Measurements from ENCODE around the gene OGFRL1. TPM values are rescaled to one million over a fixed set of nuclear protein-coding genes. Genes with fewer than 3 reads are reported as not detected.

The OGFRL1 gene
- total and polyA plus RNA-seq, 9 of the 15 experiments (the other 6 are each of a cell fraction or from before 2014, with no cell fraction given): 0.01 to 0.07 (median 0.03) TPM

- TF ChIP-seq E2F4 (CRISPR knock-in tag; IDR thresholded peaks at IDR 0.05; ENCODE audit: low read depth) (no peak), SIN3B (IDR thresholded peaks at IDR 0.05; ENCODE audit: low read depth) (no peak), PBX2 (CRISPR knock-in tag; IDR thresholded peaks at IDR 0.05; ENCODE audit: low read depth) (no peak), PBX2 (tag; conservative IDR thresholded peaks at IDR 0.05; ENCODE audit: low read depth) (no peak), THRB (CRISPR knock-in tag; conservative IDR thresholded peaks at IDR 0.05) (no peak)
These were observed 38.5 kb upstream of the OGFRL1 start (continued) for GRCh38 chr6:71250099-71250602.

- Histone ChIP-seq H3K4me2 (ENCODE audit: insufficient read depth, low read length) (no peak overlapping the region), H3K4me1 (replicated peaks in 1 of 2; ENCODE audit: control insufficient read depth in 2 of 2, insufficient read depth in 2 of 2, low read length in 2 of 2) (no peaks in the 10 kb centered on the region), H3K9ac (ENCODE audit: insufficient read depth in 1 of 2, low read depth in 2 of 2, low read length in 2 of 2) (no peak overlapping the region), H3K36me3 (ENCODE audit: control insufficient read depth, insufficient read depth, low read length) (no peaks in the 10 kb centered on the region), H3K79me2 (ENCODE audit: control insufficient read depth, insufficient read depth, low read length) (no peaks in the 10 kb centered on the region), H3K9me1 (ENCODE audit: control insufficient read depth, insufficient read depth, low read length) (no peaks in the 10 kb centered on the region), H3K9me3 (replicated peaks; ENCODE audit: control insufficient read depth, insufficient read depth, low read depth, low read length) (no peaks in the 10 kb centered on the region), H3K27me3 (ENCODE audit: control insufficient read depth in 2 of 2, insufficient read depth in 2 of 2, low read length in 2 of 2) (no peaks in the 10 kb centered on the region), H4K20me1 (replicated peaks; ENCODE audit: control insufficient read depth, insufficient read depth, low read length) (no peaks in the 10 kb centered on the region), H3K4me3 (no peak overlapping the region), H3K27ac (ENCODE audit: extremely low read depth, low read depth, low read length) (no peak overlapping the region), H2AFZ (ENCODE audit: low read depth, low read length) (no peak overlapping the region)
- DNase-seq (ENCODE audit: extremely low read depth in 1 of 4, low spot score in 3 of 4) (no peak), ATAC-seq (no peak), FAIRE-seq (no peak)
- ChIA-PET CTCF (ENCODE audit: low intra/inter-chr PET ratio) (no interaction called here), POLR2A (no interaction called here)
- in situ Hi-C loops (cut with MboI): no loop called here
- intact Hi-C loops (cut with micrococcal nuclease): no loop called here
- TF ChIP-seq CAMTA2 (CRISPR knock-in tag; conservative IDR thresholded peaks at IDR 0.05): no peak
- no peak for TF ChIP-seq POLR3A (IDR thresholded peaks at IDR 0.05; ENCODE audit: borderline replicate concordance, extremely low read depth, insufficient read depth, insufficient read length)
- no peak for TF ChIP-seq HEY1 (CRISPR knock-in tag; IDR thresholded peaks at IDR 0.05; ENCODE audit: borderline replicate concordance)
- TF ChIP-seq C11orf30 (IDR thresholded peaks at IDR 0.05; ENCODE audit: low read depth): no peak
- no peak for TF ChIP-seq ZNF311 (CRISPR knock-in tag; IDR thresholded peaks at IDR 0.05)
- no peak for TF ChIP-seq ZMIZ1 (IDR thresholded peaks at IDR 0.05; ENCODE audit: low read depth in 2 of 2, low read length in 2 of 2)
- no TSS peak for BruUV-seq (replicated peaks)
These were observed 36.2 kb upstream of the OGFRL1 start for GRCh38 chr6:71252410-71252809.
